Esophagus squamous epithelium (tissue), 4 donors: Measurements from ENCODE around the gene KRT13.

Source experiments
- POLR2A ChIP-seq, 4 donors: fragments of 450-650 bp; IDR thresholded peaks; one replicate each; pipeline ENCODE4 v1.6.1; 2017; ENCODE audit warnings: antibody characterized with exemption in 4 of 4, mild to moderate bottlenecking in 4 of 4, moderate library complexity in 3 of 4
- TF ChIP-seq, protein P1 (sequence below), 6 experiments: fragments of 450-650 bp in 4 of 6; fragments of 200-600 bp in 2 of 6; sonication (generic) in 2 of 6; IDR thresholded peaks; one replicate each; pipeline ENCODE4 v1.5.1; 2016 to 2019; ENCODE audit warnings: antibody characterized with exemption in 6 of 6, mild to moderate bottlenecking in 4 of 6, moderate library complexity in 4 of 6

DNA sequence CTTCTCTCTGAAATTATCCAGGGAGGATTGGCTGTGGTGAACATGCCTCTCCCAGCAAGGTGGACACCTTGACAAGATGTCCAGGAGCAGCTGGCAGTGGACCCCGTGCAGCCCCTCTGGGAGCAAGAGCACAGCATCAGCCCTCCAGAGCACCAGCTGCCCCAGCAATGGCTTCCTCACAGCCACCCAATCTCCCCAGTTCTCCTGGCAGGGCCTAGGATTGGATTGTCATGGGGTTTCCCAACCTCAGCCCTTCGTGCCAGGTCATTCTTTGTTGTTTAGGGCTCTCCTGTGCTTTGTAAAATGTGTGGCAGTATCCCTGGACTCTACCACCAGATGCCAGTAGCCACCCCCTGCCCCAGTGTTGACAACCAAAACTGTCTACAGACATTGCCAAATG, 13.9 kb downstream of the KRT13 start:
- TF ChIP-seq, protein P1, sequence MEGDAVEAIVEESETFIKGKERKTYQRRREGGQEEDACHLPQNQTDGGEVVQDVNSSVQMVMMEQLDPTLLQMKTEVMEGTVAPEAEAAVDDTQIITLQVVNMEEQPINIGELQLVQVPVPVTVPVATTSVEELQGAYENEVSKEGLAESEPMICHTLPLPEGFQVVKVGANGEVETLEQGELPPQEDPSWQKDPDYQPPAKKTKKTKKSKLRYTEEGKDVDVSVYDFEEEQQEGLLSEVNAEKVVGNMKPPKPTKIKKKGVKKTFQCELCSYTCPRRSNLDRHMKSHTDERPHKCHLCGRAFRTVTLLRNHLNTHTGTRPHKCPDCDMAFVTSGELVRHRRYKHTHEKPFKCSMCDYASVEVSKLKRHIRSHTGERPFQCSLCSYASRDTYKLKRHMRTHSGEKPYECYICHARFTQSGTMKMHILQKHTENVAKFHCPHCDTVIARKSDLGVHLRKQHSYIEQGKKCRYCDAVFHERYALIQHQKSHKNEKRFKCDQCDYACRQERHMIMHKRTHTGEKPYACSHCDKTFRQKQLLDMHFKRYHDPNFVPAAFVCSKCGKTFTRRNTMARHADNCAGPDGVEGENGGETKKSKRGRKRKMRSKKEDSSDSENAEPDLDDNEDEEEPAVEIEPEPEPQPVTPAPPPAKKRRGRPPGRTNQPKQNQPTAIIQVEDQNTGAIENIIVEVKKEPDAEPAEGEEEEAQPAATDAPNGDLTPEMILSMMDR (IDR thresholded peaks at IDR 0.05): no peak
- no peak for TF ChIP-seq POLR2A (IDR thresholded peaks at IDR 0.05)
